ENCODE measurements around the gene NTRK2.

NTRK2 gene

DNA sequence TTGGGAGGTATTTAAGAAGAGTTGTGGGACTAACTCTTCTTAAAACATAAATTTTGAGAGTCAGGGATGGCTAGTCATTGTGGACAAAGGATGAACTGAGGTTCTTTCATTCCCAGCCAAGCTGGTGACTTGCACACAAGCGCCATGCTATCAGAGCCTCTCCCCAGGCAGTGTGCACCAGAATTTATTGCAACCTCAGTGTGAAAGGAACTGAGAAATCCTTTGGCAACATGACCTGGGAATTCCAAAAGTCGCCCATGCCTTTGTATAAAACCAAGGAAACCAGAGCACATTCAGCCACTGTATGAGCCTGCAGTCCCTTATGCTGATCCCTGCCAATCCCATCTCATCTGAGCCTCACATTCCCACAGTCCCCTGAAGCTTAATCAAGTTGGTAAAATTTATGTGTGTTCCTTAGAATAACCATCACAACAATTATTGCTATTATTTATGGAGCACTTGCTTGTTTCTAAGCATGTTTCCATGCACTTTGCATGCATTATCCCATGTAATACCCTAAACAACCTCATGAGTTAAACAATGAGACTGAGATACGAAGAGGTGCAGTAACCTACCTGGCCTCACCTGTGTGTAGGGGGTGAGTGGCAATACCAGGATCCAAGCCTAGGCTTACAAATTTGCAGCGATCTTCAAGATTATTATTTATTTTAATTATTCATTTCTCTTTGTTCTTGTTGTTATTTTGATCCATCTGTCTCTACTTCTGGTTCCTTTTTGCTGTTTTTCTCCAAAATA, 116.4 kb downstream of the NTRK2 start:
- no peak for FAIRE-seq

GRCh38 chr9:84788803-84789462, 119.4 kb downstream of the NTRK2 start:
- FAIRE-seq = no peak

- FAIRE-seq = no peak
Measured at GRCh38 chr9:84789463-84789830, 119.9 kb downstream of the NTRK2 start.

- FAIRE-seq = no peak
Measured at GRCh38 chr9:84791643-84792042, 122.1 kb downstream of the NTRK2 start.

DNA sequence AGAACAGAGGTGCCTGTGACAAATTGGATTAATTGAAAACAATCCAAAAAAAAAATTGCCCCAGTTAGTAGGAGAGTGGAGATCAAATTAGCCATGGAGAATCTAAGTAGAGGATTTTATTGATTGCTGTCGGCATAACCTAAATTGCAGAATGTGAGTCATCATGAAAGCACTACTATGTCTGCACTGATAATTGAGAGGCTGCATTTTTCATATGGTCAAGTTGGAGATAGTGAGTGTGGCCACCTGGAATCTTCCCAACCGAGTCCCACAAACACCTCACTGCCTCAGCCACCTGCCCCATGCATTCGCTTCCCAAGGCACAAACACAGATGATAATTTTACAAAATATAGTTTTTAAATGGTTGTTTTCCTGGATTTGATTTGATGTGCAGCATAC, 123.7 kb downstream of the NTRK2 start:
- no peak for FAIRE-seq

- FAIRE-seq = no peak
Measured at GRCh38 chr9:84794981-84795637, 125.6 kb downstream of the NTRK2 start.

DNA sequence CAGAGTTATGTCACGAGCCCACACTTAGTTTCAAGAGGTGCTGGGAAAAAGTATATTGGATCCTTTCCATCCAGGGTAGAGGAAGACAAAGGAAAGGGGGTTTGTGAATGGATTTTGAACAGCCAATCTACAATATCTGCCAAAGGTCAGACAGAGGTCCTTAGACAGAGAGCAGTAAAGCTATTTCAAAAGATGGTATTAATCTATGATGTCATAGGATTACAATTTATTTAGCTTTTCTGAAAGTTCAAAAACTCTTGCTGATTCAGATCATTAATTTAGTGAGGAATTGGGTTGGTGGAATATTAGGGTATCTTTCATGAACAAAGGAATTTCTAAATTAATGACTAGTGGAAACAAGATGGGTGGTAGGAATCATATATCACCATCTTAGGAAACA, 126.9 kb downstream of the NTRK2 start:
- FAIRE-seq = no peak

- FAIRE-seq = no peak
Measured at GRCh38 chr9:84799251-84799650, 129.7 kb downstream of the NTRK2 start.

- FAIRE-seq = no peak
Measured at GRCh38 chr9:84804951-84805694, 135.6 kb downstream of the NTRK2 start.

DNA sequence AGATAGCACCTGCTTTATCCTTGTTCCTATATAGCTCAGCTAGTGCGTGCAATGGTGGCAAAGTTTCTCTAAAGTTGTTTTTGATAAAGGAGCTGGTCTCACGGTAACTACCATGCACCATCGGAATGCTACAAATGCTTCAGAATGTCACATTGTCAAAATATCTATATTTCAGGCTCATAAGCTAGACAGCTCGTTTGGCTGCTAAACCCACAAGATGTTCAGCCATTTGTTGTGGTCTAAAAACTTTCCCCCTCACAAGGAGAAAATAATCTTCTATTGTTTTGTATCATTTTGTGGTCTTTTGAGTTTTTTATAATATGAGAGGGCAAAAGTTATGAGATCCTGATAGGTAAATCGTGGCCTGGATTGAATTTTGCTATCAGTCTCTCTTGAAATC, 137.9 kb downstream of the NTRK2 start:
- FAIRE-seq = no peak

DNA sequence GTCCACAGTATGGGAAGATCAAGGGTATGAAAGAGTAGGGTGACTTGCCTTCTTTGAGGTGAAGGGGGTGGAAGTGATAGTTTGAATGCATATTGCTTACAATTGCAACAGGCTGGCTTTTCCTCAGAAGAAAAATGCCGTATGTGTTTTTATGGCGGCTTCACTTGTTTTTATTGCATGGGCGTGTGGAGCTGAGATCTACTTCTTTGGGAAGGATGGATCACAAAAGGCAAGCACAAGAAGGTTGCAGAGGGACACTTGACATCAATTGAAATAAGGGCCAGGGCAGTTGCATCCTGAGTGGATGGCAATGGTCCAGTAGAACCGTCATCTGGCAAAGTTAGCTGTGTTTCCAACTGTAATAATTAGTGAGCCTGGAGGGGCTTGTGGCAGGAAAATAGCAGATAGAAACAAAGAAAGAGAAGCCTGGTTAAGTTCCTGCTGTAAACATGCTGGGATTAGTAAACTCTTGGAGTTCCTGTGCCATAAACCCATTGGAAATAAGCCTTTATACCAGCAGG, 138.4 kb downstream of the NTRK2 start:
- FAIRE-seq = no peak

- FAIRE-seq = no peak
Measured at GRCh38 chr9:84808416-84808815, 138.9 kb downstream of the NTRK2 start.

- no peak for FAIRE-seq
Measured at GRCh38 chr9:84811072-84811750, 141.7 kb downstream of the NTRK2 start.

- FAIRE-seq = no peak
Measured at GRCh38 chr9:84811751-84812074, 142.2 kb downstream of the NTRK2 start.

DNA sequence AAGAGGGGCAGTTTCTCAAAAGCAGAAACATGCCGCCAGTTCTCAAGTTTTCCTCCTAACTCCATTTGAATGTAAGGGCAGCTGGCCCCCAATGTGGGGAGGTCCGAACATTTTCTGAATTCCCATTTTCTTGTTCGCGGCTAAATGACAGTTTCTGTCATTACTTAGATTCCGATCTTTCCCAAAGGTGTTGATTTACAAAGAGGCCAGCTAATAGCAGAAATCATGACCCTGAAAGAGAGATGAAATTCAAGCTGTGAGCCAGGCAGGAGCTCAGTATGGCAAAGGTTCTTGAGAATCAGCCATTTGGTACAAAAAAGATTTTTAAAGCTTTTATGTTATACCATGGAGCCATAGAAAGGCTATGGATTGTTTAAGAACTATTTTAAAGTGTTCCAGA, 142.8 kb downstream of the NTRK2 start:
- FAIRE-seq = no peak

GRCh38 chr9:84812847-84813246, 143.3 kb downstream of the NTRK2 start:
- FAIRE-seq = no peak

DNA sequence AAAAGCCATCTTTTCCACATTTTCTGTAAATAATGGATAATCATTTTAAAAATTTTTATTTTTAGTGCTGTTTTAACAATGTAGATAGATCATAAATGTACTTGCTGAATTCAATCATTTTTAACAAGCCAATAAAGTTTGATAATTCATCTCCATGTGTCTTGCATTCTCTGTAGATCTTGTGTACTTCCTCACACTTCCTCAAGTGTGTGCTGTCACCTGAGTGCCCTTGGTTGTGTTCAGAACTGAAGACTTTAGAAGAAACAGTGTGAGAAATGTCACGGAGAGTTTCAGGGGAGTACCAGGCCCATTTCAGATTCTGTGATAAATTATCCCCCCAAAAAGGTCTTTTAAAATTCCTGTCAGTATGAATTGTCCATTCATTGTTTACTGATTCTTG, 146.0 kb downstream of the NTRK2 start:
- FAIRE-seq = no peak

GRCh38 chr9:84817038-84817437, 147.5 kb downstream of the NTRK2 start:
- FAIRE-seq = no peak

- FAIRE-seq = no peak
Measured at GRCh38 chr9:84818791-84819190, 149.3 kb downstream of the NTRK2 start.

DNA sequence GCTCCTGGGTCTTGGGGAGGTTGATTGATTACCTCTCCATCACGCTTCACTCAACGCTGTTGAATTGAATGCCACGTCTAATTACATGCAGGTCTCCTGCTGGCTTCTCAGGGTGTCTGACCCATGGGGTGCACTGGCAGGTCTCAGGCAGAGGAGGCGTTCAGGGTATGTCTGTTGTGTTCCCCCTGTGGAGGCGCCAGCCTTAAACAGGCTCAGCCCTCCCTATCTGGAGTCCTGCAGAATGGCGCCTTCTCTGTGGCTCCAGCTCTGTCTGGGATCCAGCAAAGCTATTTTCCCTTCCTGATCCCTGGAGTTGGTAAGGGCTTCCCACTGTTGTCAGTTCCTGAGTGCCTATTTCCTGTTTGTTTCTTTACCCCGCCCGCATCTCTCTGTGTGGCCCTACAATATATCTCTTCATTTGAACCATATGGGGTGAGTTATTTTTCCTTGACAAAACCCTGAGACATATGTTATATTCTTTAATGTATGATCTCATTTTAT, 150.0 kb downstream of the NTRK2 start:
- no peak for FAIRE-seq

DNA sequence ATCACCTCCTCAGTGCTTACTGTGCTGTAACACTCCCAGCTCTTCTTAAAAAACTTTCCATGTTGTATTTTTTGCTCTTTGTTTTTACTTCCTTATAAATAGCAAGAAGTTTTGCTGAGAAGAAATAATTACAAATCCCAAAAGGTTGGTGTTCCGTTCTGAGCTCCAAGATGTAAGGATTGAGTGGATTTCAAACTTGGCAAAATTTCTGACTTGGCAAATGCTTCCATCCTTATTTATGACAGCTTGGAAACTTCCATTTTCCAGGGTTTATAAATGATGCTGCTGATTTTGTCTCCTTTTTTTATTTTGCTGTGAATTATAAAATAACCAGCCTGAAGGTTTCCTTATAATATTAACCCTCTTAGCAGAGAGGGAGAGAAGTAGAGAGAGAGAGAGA, 151.9 kb downstream of the NTRK2 start:
- no peak for FAIRE-seq

- FAIRE-seq = no peak
Measured at GRCh38 chr9:84822589-84823233, 153.2 kb downstream of the NTRK2 start.
